ENCODE data around the gene CRACDL.

Gene CRACDL

GRCh38 chr2:98771264-98771663, 164.8 kb downstream of the CRACDL start:
- H3K4me3 ChIP-seq (ENCODE audit: control insufficient read depth, low read depth, low read length): no peak overlapping the region
- DNase-seq (ENCODE audit: low read depth): no peak
- no peak for TF ChIP-seq CTCF (IDR thresholded peaks at IDR 0.05; ENCODE audit: control insufficient read depth, insufficient read depth, low read depth, low read length, missing control alignments)

GRCh38 chr2:98769784-98770183, 166.2 kb downstream of the CRACDL start:
- no peak for DNase-seq (ENCODE audit: low read depth)
- no peak for TF ChIP-seq CTCF (IDR thresholded peaks at IDR 0.05; ENCODE audit: control insufficient read depth, insufficient read depth, low read depth, low read length, missing control alignments)

DNA sequence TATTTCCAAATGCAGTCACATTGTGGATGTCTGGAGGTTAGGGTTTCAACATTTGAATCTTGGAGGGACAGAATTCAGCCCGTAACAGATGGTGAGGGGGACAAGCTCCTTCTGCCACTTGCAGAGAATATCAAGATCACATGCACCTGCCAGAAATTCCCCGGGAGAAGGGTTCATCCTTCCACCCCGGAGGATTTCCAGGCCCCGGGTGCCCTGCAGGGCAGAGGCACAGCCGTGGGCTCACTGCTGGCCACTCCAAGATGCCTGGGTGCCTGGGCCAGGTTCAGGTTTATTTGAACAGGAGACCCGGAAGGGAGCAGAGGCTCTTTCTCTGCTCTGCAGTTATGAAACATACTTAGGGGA, 166.9 kb downstream of the CRACDL start:
- no peak overlapping the region for H3K4me3 ChIP-seq (ENCODE audit: control insufficient read depth, low read depth, low read length)
- DNase-seq (ENCODE audit: low read depth): no peak
- no peak for TF ChIP-seq CTCF (IDR thresholded peaks at IDR 0.05; ENCODE audit: control insufficient read depth, insufficient read depth, low read depth, low read length, missing control alignments)

More at GRCh38 chr2:98769784-98770183, 166.2 kb downstream of the CRACDL start:
- H3K4me3 ChIP-seq (ENCODE audit: control insufficient read depth, low read depth, low read length): no peak overlapping the region

DNA sequence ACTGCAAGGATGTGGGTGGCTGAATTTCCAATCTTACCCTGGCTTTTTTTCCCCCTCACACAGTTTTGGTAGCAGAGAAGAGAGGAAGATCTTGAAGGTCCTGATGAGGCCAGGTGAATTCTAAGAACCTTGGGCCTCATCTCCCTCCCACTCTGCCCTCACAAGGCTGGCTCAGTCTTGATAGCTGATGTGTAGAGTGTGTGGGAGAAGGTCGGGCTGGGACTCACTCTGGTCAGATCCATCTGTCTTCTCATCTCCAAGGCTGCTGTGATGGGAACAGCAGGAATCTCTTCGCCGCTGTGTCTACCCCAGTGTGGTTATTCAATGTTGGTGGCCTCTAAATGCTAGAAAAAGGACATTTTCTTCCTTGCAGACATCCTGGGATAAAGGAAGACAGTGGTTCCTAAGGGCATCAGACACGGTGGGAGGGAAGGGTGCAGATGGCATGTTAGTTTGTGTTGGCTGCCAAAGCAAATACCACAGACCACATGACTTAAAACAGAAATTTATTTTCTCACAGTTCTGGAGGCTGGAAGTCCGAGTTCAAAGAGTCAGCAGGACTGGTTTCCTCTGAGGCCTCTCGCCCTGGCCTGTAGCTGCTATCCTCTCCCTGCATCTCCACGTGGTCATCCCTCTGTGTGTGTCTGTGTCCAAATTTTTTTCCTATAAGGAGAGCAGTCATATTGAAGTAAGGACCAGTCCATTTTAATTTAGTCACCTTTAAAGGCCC, 167.5 kb downstream of the CRACDL start:
- TF ChIP-seq CTCF (IDR thresholded peaks at IDR 0.05; ENCODE audit: control insufficient read depth, insufficient read depth, low read depth, low read length, missing control alignments): no peak
- no peak overlapping the region for H3K4me3 ChIP-seq (ENCODE audit: control insufficient read depth, low read depth, low read length)
- DNase-seq (ENCODE audit: low read depth): no peak

- DNase-seq (ENCODE audit: low read depth): no peak
- TF ChIP-seq CTCF (IDR thresholded peaks at IDR 0.05; ENCODE audit: control insufficient read depth, insufficient read depth, low read depth, low read length, missing control alignments): no peak
- H3K4me3 ChIP-seq (ENCODE audit: control insufficient read depth, low read depth, low read length): no peak overlapping the region
These were observed 171.5 kb downstream of the CRACDL start for GRCh38 chr2:98764499-98764898.

- no peak for DNase-seq (ENCODE audit: low read depth)
- no peak for TF ChIP-seq CTCF (IDR thresholded peaks at IDR 0.05; ENCODE audit: control insufficient read depth, insufficient read depth, low read depth, low read length, missing control alignments)
- H3K4me3 ChIP-seq (ENCODE audit: control insufficient read depth, low read depth, low read length): no peak overlapping the region
These were observed 172.6 kb downstream of the CRACDL start for GRCh38 chr2:98763209-98763951.
